Thymus (tissue), 11 donors: ENCODE data around the gene FSIP1. TPM values are rescaled to one million over a fixed set of nuclear protein-coding genes. Genes with fewer than 3 reads are reported as not detected.

ENCODE experiments used
- DNase-seq, 9 donors: peaks; one replicate each; pipeline ENCODE4 v3.0.0-alpha.2; 2013; ENCODE audit warnings: low spot score in 9 of 9, low read depth in 6 of 9, missing footprints in 1 of 9
- H3K27ac ChIP-seq, 2 donors: one replicate each; pipeline ENCODE4 v1.5.1; 2013; ENCODE audit warnings: control low read depth in 1 of 2, low read depth in 1 of 2, low read length in 1 of 2, mild to moderate bottlenecking in 1 of 2, moderate library complexity in 1 of 2
- H3K27me3 ChIP-seq, 2 donors: one replicate each; pipeline ENCODE4 v1.5.1; 2013; ENCODE audit warnings: low read length in 1 of 2; ENCODE audit not compliant: control insufficient read depth in 2 of 2, insufficient read depth in 1 of 2
- H3K36me3 ChIP-seq, 2 donors: one replicate each; pipeline ENCODE4 v1.5.1; 2013; ENCODE audit warnings: low read length in 1 of 2, mild to moderate bottlenecking in 1 of 2, moderate library complexity in 1 of 2; ENCODE audit not compliant: control insufficient read depth in 2 of 2, insufficient read depth in 2 of 2
- H3K4me1 ChIP-seq, 2 donors: one replicate each; pipeline ENCODE4 v1.5.1; 2013; ENCODE audit warnings: low read length in 2 of 2; ENCODE audit not compliant: control insufficient read depth in 2 of 2, insufficient read depth in 2 of 2
- H3K4me3 ChIP-seq, 2 donors: one replicate each; pipeline ENCODE4 v1.5.1; 2013; ENCODE audit warnings: low read length in 2 of 2, control low read depth in 1 of 2, mild to moderate bottlenecking in 1 of 2
- H3K9me3 ChIP-seq, 2 donors: one replicate each; pipeline ENCODE4 v1.5.1; 2013; ENCODE audit warnings: low read length in 1 of 2, mild to moderate bottlenecking in 1 of 2; ENCODE audit not compliant: control insufficient read depth in 2 of 2, insufficient read depth in 1 of 2
- WGBS: extraction: QIAGEN DNeasy Blood & Tissue Kit; methylation state at CpG from one replicate; pipeline ENCODE4 v1.1.7; 2013; 5-methylcytosine and 5-hydroxymethylcytosine counted together
- polyA plus RNA-seq: library from polyadenylated mRNA; stranded (reverse); fragments of 200-250 nt; gene quantifications from one replicate; pipeline ENCODE4 v1.2.3, GENCODE V29; 2013
- total RNA-seq: library from RNA; stranded (reverse); fragments of 120-200 nt; gene quantifications from one replicate; pipeline ENCODE4 v1.2.4, GENCODE V29; 2013
- donor health status: healthy.

The FSIP1 gene
- total and polyA plus RNA-seq, 2 donors: 0.37 to 0.76 TPM

- H3K4me3 ChIP-seq: no peak overlapping the region
- H3K27me3 ChIP-seq: no peaks in the 10 kb centered on the region
- WGBS: 94% methylated on average over 6 of the region's 6 CpGs
- H3K27ac ChIP-seq: no peak overlapping the region
- no peak for DNase-seq
- H3K36me3 ChIP-seq: no peaks in the 10 kb centered on the region
- H3K4me1 ChIP-seq: peaks cover 3 to 8% of the 10 kb centered on the region in 2 donors
- no peaks in the 10 kb centered on the region for H3K9me3 ChIP-seq
Measured at GRCh38 chr15:39622660-39623516, 159.8 kb downstream of the FSIP1 start.

- Histone ChIP-seq H3K4me1 (peaks cover 3 to 6% of the 10 kb centered on the region in 2 donors), H3K27ac (no peak overlapping the region), H3K27me3 (no peaks in the 10 kb centered on the region), H3K36me3 (no peaks in the 10 kb centered on the region), H3K4me3 (no peak overlapping the region), H3K9me3 (no peaks in the 10 kb centered on the region)
- WGBS: 94% methylated on average over 1 of the region's 1 CpG
- DNase-seq: no peak
Measured at GRCh38 chr15:39621976-39622375, 160.7 kb downstream of the FSIP1 start.

DNA sequence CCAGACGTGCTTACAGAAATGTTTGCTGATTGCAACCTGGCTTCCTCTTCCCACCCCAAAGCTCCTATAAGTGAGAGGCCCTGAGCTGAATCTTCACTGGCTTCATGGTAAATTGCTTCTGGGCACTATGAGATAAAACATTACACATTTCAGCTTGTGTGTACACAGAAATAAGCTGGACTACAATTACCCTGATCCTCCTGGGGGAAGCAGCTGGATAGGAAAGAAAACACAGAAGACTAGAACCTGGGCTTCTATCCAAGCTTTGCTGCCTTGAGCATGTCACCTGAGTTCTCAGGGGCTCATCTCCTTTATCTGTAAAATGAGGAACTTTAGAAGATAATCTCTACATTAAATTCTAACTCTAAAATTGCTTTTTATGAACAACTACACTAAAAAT is 161.4 kb downstream of the FSIP1 start:
- Histone ChIP-seq H3K27ac (no peak overlapping the region), H3K27me3 (no peaks in the 10 kb centered on the region), H3K4me1 (peaks cover 3 to 6% of the 10 kb centered on the region in 2 donors), H3K4me3 (no peak overlapping the region), H3K9me3 (no peaks in the 10 kb centered on the region), H3K36me3 (no peaks in the 10 kb centered on the region)
- WGBS: 92% methylated on average over 1 of the region's 1 CpG
- DNase-seq: no peak

- no peak for DNase-seq
- Histone ChIP-seq H3K9me3 (no peaks in the 10 kb centered on the region), H3K36me3 (no peaks in the 10 kb centered on the region), H3K27ac (no peak overlapping the region), H3K4me1 (no peaks in the 10 kb centered on the region), H3K4me3 (no peak overlapping the region), H3K27me3 (no peaks in the 10 kb centered on the region)
- 94% methylated on average over 3 of the region's 3 CpGs for WGBS
Measured at GRCh38 chr15:39618063-39618823, 164.4 kb downstream of the FSIP1 start.

GRCh38 chr15:39616731-39617455 is 165.7 kb downstream of the FSIP1 start:
- no peak overlapping the region for H3K4me3 ChIP-seq
- DNase-seq: no peak
- 92% methylated on average over 6 of the region's 6 CpGs for WGBS
- no peak overlapping the region for H3K27ac ChIP-seq
- H3K27me3 ChIP-seq: no peaks in the 10 kb centered on the region
- no peaks in the 10 kb centered on the region for H3K9me3 ChIP-seq
- no peaks in the 10 kb centered on the region for H3K4me1 ChIP-seq
- H3K36me3 ChIP-seq: no peaks in the 10 kb centered on the region

GRCh38 chr15:39613861-39614260 is 168.8 kb downstream of the FSIP1 start:
- Histone ChIP-seq H3K4me3 (no peak overlapping the region), H3K27me3 (no peaks in the 10 kb centered on the region), H3K9me3 (peaks cover 0 to 3% of the 10 kb centered on the region in 2 donors), H3K4me1 (no peaks in the 10 kb centered on the region), H3K36me3 (no peaks in the 10 kb centered on the region), H3K27ac (no peak overlapping the region)
- WGBS: 97% methylated on average over 2 of the region's 2 CpGs
- DNase-seq: no peak

GRCh38 chr15:39613271-39613670 is 169.4 kb downstream of the FSIP1 start:
- DNase-seq: no peak
- H3K27ac ChIP-seq: no peak overlapping the region

GRCh38 chr15:39610665-39611064 is 172.0 kb downstream of the FSIP1 start:
- H3K4me1 ChIP-seq: no peaks in the 10 kb centered on the region
- peaks cover 0 to 3% of the 10 kb centered on the region in 2 donors for H3K9me3 ChIP-seq
- H3K27me3 ChIP-seq: no peaks in the 10 kb centered on the region

More at GRCh38 chr15:39613271-39613670, 169.4 kb downstream of the FSIP1 start:
- Histone ChIP-seq H3K36me3 (no peaks in the 10 kb centered on the region), H3K4me3 (no peak overlapping the region), H3K9me3 (peaks cover 0 to 3% of the 10 kb centered on the region in 2 donors), H3K27me3 (no peaks in the 10 kb centered on the region), H3K4me1 (no peaks in the 10 kb centered on the region)

More at GRCh38 chr15:39610665-39611064, 172.0 kb downstream of the FSIP1 start:
- Histone ChIP-seq H3K4me3 (no peak overlapping the region), H3K27ac (no peak overlapping the region), H3K36me3 (no peaks in the 10 kb centered on the region)
- DNase-seq: no peak
